HFFc6 (cell line): Measurements from ENCODE around the gene DGKQ. TPM values are rescaled to one million over a fixed set of nuclear protein-coding genes. Genes with fewer than 3 reads are reported as not detected.

ENCODE experiments used
- DNase-seq: peaks from one replicate; pipeline ENCODE4 v3.0.0-alpha.2; 2018
- H3K27ac Mint-ChIP-seq: 2 replicates; pipeline ENCODE4 v1.8.0; 2020; ENCODE audit warnings: mild to moderate bottlenecking, mixed read lengths
- H3K27me3 Mint-ChIP-seq: 2 replicates; pipeline ENCODE4 v1.8.0; 2021; ENCODE audit warnings: mild to moderate bottlenecking, moderate library complexity, mixed read lengths; ENCODE audit not compliant: insufficient read depth
- H3K36me3 Mint-ChIP-seq: 2 replicates; pipeline ENCODE4 v1.8.0; 2021; ENCODE audit warnings: low read depth, mixed read lengths
- H3K4me1 Mint-ChIP-seq: 2 replicates; pipeline ENCODE4 v1.8.0; 2020; ENCODE audit warnings: low read depth, mixed read lengths
- H3K4me3 Mint-ChIP-seq: 2 replicates; pipeline ENCODE4 v1.8.0; 2020; ENCODE audit warnings: mild to moderate bottlenecking, moderate library complexity, mixed read lengths
- H3K9me3 Mint-ChIP-seq: 2 replicates; pipeline ENCODE4 v1.8.0; 2020; ENCODE audit warnings: mild to moderate bottlenecking, mixed read lengths
- CTCF ChIP-seq: fragments of 200-600 bp; sonication (generic); IDR thresholded peaks from 2 replicates; pipeline ENCODE4 v1.5.0; 2021; ENCODE audit warnings: antibody characterized with exemption, mild to moderate bottlenecking
- total RNA-seq, 6 experiments: library from RNA; stranded (reverse); fragmentation: NEBNext Ultra II Directional; extraction: Animal tissue kit (Norgen Biotek cat#: 25700); gene quantifications; 2 replicates in 1 of 6; 3 replicates in 5 of 6; pipeline ENCODE4 v1.2.3, GENCODE V29; 2021

DGKQ gene
- total RNA-seq, 6 experiments from 2014 or later, result 11.3 to 14.9 (median 13.1) TPM

- Mint-ChIP-seq H3K27me3 (peaks cover 6% of the 10 kb centered on the region), H3K4me1 (no peaks in the 10 kb centered on the region), H3K9me3 (no peaks in the 10 kb centered on the region), H3K4me3 (no peak overlapping the region), H3K36me3 (peaks cover 8% of the 10 kb centered on the region; the same call in 1 of the 2 replicates), H3K27ac (no peak overlapping the region)
- DNase-seq, result no peak
- no peak for TF ChIP-seq CTCF
Observed at GRCh38 chr4:957581-958313, 15.6 kb downstream of the DGKQ start.

GRCh38 chr4:957231-957580, 16.2 kb downstream of the DGKQ start:
- no peaks in the 10 kb centered on the region for H3K4me1 Mint-ChIP-seq
- no peaks in the 10 kb centered on the region for H3K9me3 Mint-ChIP-seq
- no peak for TF ChIP-seq CTCF
- peaks cover 8% of the 10 kb centered on the region; the same call in 1 of the 2 replicates for H3K36me3 Mint-ChIP-seq
- no peak overlapping the region for H3K27ac Mint-ChIP-seq
- no peak for DNase-seq
- no peak overlapping the region for H3K4me3 Mint-ChIP-seq
- peaks cover 6% of the 10 kb centered on the region for H3K27me3 Mint-ChIP-seq

DNA sequence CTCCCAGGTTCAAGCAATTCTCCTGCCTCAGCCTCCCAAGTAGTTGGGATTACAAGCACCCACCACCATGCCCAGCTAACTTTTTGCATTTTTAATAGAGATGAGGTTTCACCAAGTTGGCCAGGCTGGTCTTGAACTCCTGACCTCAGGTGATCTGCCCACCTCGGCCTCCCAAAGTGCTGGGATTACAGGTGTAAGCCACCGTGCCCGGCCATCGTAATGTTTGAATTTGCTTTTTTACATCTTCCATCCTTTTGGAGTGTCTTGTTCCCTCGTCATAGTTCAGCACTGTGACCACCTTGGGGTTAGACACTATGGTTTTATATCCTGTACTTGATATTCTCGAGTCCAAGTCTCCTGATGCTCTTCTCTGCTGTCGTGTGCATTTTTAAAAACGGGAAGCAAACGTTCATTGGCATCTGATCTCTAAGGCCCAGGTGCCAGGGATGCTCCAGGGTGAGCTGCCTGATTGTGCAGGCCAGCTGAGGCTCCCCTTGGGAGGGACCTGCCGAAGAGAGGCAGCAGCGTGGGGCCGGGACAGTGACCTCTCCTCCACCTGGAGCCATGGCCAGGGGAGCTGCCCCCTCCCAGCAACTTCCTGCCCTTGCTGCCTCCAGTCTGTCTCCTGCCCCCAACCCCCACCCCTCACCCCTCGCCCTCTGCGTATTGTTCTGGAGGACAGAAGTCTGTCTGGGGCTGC, 16.7 kb downstream of the DGKQ start:
- H3K27ac Mint-ChIP-seq, result peak overlapping the region; percentile 20; the same call in 1 of the 2 replicates
- H3K36me3 Mint-ChIP-seq, result peaks cover 8% of the 10 kb centered on the region; the same call in 1 of the 2 replicates
- no peaks in the 10 kb centered on the region for H3K9me3 Mint-ChIP-seq
- peaks cover 4% of the 10 kb centered on the region for H3K27me3 Mint-ChIP-seq
- TF ChIP-seq CTCF, result no peak
- no peaks in the 10 kb centered on the region for H3K4me1 Mint-ChIP-seq
- DNase-seq, result no peak
- no peak overlapping the region for H3K4me3 Mint-ChIP-seq

DNA sequence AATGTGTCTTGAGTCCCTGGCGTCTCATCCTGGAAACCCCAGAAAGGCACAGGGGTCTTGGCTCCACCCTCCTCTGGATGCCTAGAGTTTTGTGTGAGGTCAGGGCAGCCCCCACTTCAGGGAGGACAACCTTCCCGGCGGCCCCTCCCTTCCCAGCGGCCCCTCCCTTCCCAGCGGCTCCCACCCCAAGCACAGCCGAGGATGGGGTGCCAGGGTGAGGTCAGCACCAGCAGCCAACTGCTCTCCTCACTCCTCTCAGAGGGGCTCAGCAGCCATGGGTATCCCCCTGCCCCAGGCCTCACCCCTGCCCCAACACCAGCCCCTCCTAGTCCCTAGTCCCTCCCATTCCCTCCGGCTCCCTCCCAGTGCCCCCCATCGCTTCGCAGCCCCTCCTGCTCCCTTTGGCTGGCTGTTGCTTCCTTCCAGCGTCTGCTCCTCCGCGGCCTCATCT, 17.4 kb downstream of the DGKQ start:
- peaks cover 8% of the 10 kb centered on the region; the same call in 1 of the 2 replicates for H3K36me3 Mint-ChIP-seq
- H3K27ac Mint-ChIP-seq, result no peak overlapping the region
- no peak overlapping the region for H3K4me3 Mint-ChIP-seq
- no peak for TF ChIP-seq CTCF
- H3K27me3 Mint-ChIP-seq, result peaks cover 4% of the 10 kb centered on the region
- no peak for DNase-seq
- no peaks in the 10 kb centered on the region for H3K9me3 Mint-ChIP-seq
- H3K4me1 Mint-ChIP-seq, result no peaks in the 10 kb centered on the region

DNA sequence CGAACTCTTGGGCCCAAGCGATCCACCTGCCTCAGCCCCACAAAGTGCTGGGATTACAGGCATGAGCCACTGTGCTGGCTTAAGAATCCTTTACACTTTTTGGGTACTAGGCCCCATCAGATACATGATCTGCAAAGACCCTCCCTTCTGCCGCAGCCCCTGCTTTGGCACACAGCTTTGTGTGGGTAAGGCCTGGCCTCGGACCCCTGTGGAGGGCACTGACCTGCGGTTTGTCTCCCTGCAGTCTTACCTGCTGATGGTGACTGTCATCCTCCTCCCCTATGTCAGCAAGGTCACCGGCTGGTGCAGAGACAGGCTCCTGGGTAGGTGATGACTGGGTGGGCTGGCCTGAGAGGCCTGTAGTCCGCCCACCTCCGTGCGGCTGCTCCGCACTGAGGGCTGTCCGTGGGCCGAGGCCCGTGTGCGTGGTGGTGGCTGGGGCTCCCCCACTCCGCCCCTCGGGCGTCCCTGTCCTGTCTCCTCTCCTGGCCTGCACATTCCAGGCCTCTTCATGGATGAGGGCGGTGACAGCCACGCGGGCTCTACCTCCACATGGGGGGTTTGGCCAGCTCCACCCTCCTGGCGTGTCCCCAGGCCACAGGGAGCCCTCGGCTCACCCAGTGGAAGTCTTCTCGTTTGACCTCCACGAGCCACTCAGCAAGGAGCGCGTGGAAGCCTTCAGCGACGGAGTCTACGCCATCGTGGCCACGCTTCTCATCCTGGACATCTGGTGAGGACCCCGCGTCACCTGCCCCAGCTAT, 18.0 kb downstream of the DGKQ start:
- no peaks in the 10 kb centered on the region for H3K9me3 Mint-ChIP-seq
- H3K4me1 Mint-ChIP-seq, result no peaks in the 10 kb centered on the region

More for the DNA sequence above, 18.0 kb downstream of the DGKQ start:
- TF ChIP-seq CTCF, result no peak
- no peak overlapping the region for H3K4me3 Mint-ChIP-seq
- H3K36me3 Mint-ChIP-seq, result peaks cover 8% of the 10 kb centered on the region; the same call in 1 of the 2 replicates
- H3K27ac Mint-ChIP-seq, result no peak overlapping the region
- H3K27me3 Mint-ChIP-seq, result peaks cover 4% of the 10 kb centered on the region
- no peak for DNase-seq
